ENCODE results near the gene SETDB1. TPM values are rescaled to one million over a fixed set of nuclear protein-coding genes. Genes with fewer than 3 reads are reported as not detected.

Gene SETDB1
- total and polyA plus RNA-seq, 2 of the 8 experiments (the other 6 are each of a cell fraction or from before 2014, with no cell fraction given) = 27.5 to 48.8 TPM

DNA sequence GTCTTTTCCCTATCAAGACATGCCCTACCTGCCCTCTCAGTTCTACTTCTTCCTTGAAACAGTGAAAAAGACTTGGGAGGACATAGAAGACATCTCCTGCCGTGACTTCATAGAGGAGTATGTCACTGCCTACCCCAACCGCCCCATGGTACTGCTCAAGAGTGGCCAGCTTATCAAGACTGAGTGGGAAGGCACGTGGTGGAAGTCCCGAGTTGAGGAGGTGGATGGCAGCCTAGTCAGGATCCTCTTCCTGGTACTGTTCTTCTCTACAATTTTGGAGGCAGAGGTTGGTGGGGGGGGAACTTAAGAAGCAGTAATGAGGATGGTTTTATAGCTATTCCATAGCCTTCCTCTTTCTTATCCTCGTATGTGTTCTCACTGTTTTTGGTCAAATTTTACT is 18.7 kb downstream of the SETDB1 start (continued):
- no peak for TF ChIP-seq EP300 (IDR thresholded peaks at IDR 0.05; ENCODE audit: borderline replicate concordance in 1 of 2, low read depth in 2 of 2, low read length in 2 of 2)
- TF ChIP-seq, protein P1, sequence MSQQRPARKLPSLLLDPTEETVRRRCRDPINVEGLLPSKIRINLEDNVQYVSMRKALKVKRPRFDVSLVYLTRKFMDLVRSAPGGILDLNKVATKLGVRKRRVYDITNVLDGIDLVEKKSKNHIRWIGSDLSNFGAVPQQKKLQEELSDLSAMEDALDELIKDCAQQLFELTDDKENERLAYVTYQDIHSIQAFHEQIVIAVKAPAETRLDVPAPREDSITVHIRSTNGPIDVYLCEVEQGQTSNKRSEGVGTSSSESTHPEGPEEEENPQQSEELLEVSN (IDR thresholded peaks at IDR 0.05) = no peak
- no peak for TF ChIP-seq MAFK (IDR thresholded peaks at IDR 0.05; ENCODE audit: low read depth, low read length)
- TF ChIP-seq SP4 (IDR thresholded peaks at IDR 0.05; ENCODE audit: low read length) = no peak
- TF ChIP-seq, protein P2, sequence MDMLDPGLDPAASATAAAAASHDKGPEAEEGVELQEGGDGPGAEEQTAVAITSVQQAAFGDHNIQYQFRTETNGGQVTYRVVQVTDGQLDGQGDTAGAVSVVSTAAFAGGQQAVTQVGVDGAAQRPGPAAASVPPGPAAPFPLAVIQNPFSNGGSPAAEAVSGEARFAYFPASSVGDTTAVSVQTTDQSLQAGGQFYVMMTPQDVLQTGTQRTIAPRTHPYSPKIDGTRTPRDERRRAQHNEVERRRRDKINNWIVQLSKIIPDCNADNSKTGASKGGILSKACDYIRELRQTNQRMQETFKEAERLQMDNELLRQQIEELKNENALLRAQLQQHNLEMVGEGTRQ (IDR thresholded peaks at IDR 0.05; ENCODE audit: low read length) = no peak
- TF ChIP-seq, protein P3, sequence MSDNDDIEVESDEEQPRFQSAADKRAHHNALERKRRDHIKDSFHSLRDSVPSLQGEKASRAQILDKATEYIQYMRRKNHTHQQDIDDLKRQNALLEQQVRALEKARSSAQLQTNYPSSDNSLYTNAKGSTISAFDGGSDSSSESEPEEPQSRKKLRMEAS (IDR thresholded peaks at IDR 0.05) = no peak
- no peak for TF ChIP-seq SAP30 (IDR thresholded peaks at IDR 0.05; ENCODE audit: insufficient read depth, insufficient replicate concordance, low read length)
- no peak for TF ChIP-seq EGR1 (IDR thresholded peaks at IDR 0.05; ENCODE audit: borderline replicate concordance, low read depth, low read length)
- no peak for TF ChIP-seq FOSL1 (IDR thresholded peaks at IDR 0.05; ENCODE audit: insufficient read depth, low read depth, low read length)
- no peak for TF ChIP-seq SUZ12 (IDR thresholded peaks at IDR 0.05; ENCODE audit: low read length)

Measured in H1 (cell line).